GM10266 (cell line): ENCODE results near the gene SUPT20HL1.
"Not testable (repeated sequence)": the region's sequence is repeated elsewhere in the genome, so short reads cannot be mapped to it uniquely, and the experiment has no call there.

ENCODE experiments used
- DNase-seq: peaks from one replicate; pipeline ENCODE4 v3.0.0; 2012; ENCODE audit errors: extremely low spot score
- CTCF ChIP-seq: IDR thresholded peaks from 2 replicates; pipeline ENCODE4 v1.5.1; 2012; ENCODE audit warnings: mild to moderate bottlenecking, low read depth; ENCODE audit not compliant: control insufficient read depth, insufficient read depth; ENCODE audit errors: missing control alignments

The SUPT20HL1 gene

DNA sequence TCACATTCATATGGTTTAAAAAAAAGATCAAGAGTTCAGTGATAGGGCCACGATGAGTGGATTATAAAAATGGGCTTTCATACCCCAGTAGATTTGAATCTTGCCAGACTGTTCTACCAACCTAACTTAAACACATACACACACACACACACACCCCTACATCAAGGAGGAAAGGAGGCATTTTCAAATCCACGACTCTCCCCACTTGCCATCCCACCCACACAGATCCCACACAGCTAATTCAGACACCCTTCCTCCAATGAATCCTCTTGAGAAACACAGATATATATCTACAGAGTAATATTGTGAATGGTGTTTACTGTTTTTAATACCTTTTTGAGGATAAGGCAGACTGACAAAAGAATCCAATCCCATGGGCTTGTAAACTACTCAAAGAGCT is 16.8 kb downstream of the SUPT20HL1 start:
- TF ChIP-seq CTCF = no peak
- DNase-seq = no peak

DNA sequence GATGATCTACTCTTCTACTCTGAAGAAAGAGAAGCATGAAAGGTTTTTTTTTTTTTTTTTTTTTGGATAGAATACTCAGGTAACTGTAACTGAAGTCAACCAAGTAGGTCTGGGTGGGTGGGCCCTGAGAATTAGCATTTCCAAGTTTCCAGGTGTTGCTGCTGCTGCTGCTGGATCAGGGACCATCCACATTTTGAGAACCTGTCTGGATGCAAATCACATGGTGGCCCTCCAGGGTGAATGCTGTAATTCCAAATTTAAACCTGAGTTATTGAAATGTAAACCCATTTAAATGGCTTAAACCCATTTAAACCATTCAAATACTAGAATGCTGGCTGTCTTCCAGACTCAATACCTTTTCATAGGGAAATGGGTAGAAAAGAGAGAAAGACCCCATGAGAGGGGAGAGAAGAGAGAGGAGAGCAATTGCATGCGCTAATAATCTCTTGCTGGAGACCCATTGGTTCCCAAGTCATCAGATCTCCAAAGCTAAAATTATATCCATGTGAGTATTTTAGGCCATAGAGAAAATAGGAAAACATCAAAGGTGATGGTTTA is 17.6 kb downstream of the SUPT20HL1 start:
- DNase-seq = no peak
- no peak for TF ChIP-seq CTCF

DNA sequence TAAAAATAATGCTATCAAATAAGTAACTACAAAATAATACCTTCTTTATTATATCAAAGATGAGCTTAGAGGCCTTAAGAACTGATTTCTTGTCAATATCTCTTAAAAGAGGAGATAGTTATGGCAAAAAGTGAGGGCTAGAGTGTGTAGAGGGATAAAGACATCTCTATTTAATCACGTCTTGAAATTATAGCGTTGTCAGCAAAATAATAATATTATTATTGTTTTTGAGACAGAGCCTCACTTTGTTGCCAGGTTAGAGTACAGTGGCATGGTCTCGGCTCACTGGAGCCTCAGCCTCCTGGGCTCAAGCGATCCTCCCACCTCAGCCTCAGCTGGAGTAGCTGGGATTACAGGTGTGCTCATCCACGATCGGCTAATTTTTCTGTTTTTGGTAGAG is 18.3 kb downstream of the SUPT20HL1 start:
- no peak for DNase-seq
- no peak for TF ChIP-seq CTCF

DNA sequence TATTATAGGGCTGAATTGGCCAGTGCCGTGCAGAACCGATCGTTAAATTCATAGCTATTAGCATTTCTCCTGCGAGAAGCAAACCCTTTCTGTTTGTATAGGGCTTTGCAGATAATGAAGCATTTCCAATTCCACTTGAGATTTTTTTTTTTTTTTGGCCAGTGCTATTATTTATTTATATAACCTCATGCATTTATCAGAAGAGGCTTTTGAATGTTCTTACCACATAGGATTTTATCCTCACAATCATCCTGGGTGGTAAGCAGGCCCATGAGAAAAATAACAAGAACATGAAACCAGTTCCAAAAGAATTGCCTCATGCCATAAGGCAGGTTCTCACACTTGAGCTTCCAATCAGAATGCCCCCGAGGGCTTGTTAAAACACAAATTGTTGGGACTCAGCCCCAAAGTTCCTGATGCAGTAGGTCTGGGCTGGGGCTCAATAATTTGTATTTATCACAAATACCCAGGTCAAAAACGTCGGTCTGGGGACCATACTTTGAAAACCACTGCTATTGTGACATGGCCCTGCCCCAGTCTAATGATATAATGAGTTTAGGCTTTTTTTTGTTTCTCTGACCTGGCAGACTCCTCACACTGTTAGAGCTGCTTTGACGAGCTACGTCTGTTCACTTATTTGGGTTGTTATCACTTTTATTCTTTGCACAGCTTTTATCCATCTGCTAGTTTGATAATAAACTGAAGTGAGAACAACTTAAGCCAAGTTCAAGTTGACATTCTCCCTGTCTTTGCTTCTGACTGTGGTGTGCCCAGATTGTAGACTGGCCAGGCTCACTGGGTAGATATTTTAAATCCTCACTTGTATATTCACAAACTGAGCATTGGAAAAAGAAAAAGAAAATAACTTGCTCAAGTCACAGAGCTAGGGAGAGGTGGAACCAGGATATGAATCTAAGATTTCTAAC is 20.1 kb downstream of the SUPT20HL1 start:
- DNase-seq = no peak
- TF ChIP-seq CTCF = no peak

GRCh38 chrX:24382315-24382714 is 21.9 kb downstream of the SUPT20HL1 start:
- DNase-seq = not testable (repeated sequence)

DNA sequence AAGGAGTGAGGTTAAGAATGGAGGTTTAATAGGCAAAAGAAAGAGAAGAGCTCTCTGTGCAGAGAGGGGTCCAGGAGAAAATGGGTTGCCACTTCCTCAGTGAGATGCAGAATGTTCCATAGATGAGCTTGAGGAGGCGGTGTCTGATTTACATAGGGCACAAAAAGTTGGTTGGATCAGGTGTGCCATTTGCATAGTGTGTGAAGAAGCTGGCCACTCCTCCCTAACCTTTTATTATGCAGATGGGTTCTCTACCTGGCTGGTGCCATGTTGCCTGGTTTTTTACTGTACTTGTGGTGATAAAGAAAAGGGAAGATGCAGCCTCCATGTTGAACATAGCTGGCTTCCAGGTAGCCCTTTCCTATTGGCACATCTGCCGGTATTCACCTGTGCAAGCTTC is 27.3 kb downstream of the SUPT20HL1 start:
- TF ChIP-seq CTCF = no peak
- DNase-seq = no peak

- no peak for DNase-seq
- TF ChIP-seq CTCF = no peak
Observed at GRCh38 chrX:24391389-24391788, 30.9 kb downstream of the SUPT20HL1 start.
